NCI-H1694 (cell line): Measurements from ENCODE around the gene CHST11.
"Not testable (repeated sequence)": the region's sequence is repeated elsewhere in the genome, so short reads cannot be mapped to it uniquely, and the experiment has no call there.

Source experiments
- DNase-seq: peaks from one replicate; lab custom pipeline; 2025; lab: John Stamatoyannopoulos, UW

The CHST11 gene

DNA sequence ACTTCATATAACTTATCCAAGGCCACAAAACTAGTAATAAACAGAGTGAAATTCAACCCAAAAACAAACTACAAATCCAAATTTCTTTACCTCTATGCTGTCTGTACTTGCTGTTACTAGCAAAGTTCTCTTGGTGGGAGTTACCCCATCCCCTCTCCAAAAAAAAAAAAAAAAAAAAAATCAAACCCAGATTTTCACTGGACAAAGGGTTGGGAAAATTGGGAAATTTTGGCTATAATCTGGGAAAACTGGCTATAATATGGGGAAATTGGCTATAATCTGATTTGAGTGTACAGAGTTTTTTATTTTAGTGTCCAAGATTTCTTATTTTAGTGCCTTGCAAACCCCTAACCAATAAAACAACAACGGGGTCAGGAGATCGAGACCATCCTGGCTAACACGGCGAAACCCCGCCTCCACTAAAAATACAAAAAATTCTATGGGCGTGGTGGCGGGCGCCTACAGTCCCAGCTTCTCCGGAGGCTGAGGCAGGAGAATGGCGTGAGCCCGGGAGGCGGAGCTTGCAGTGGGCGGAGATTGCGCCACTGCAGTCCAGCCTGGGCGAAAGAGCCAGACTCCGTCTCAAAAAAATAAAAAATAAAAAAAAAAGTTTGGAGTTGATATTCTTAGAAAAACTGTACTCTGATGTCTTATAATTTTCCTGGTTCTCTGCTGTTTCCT, 148.4 kb downstream of the CHST11 start:
- no peak for DNase-seq

DNA sequence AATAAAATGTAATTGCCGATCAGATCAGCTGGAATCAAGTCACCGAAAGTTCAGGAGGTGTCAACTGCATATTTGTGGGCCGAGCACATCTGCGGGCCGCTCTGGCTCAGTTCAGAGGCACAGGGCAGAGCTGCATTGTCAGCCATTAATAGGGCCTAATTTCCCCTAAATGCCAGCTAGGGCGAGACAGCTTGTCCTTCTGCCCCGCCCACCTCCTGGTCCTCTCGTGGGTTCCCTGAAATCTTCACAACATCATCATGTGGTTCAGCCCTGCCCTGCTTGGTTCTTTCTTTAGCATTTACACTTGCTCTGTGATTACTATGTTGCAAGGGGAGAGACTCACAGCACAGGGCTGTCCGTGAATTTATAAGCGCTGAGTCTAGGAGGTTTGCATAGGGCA, 148.9 kb downstream of the CHST11 start:
- no peak for DNase-seq

DNA sequence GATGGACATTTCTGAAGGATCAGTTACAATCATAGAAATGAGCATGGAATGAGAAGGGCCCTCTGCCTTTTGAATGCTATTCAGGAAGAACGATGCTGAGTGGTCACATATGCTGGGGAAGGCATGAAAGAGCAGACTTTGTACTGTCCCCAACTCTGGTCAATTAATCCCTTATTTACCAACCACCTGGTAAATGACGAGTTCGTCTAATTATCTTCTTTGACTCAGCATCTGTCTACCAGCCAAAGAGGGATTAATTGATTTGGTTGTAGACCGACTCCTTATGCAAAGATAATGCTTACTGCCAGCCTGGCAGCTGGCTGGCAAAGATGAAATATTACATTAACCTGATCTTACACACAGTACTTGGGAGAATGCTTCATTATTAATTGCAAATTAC, 152.2 kb downstream of the CHST11 start:
- DNase-seq: no peak

DNA sequence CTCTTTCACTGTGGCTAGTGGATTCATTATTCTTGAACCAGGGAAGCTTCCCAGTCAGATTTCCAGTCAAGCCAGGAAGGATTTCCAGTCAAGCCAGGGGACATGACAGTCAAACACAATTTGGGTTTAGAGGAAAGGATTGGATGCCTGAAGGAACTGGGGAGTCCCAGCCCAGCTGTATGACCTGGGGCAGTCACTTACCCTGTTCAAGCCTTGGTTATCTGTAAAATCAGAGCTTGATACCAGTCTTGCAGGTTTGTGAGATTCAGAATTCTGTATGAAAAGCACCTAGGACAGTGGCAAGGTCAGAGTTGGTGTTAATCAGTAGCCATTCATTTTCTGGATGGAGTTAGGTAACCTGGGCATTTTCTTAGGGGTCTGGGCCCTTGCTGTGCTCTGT, 152.7 kb downstream of the CHST11 start:
- DNase-seq: no peak

DNA sequence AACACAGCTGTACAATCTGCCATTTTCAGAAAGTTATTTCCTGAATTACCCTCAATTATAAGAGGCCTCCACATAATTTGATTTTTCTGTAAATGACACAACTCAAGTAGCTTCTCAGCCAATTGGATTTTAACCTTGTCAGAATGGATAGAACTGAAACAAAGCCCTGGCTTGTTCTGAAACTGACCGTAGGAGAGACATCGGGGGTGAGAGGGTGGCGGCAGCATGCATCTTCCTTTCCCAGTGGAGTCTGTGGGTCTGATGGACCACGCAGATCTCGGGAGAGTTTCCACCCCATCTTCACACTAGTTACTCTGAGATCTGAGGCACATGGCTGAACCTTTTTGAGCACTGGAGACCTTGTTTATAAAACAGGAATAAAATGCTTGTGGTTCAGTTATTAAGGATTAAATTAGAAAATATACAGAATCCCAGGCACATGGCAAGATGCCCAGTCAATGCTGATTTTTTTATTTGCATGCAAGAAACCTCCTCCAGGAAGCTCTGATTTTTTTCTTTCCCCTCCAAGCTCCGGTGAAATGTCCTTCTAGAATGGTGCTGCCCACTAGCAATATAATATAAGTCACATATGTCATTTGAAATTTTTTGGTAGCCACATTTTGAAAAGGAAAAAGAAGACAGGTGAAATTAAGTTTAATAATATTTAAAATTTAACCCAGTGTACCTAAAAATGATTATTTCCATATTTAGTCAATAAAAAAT, 153.9 kb downstream of the CHST11 start:
- no peak for DNase-seq

DNA sequence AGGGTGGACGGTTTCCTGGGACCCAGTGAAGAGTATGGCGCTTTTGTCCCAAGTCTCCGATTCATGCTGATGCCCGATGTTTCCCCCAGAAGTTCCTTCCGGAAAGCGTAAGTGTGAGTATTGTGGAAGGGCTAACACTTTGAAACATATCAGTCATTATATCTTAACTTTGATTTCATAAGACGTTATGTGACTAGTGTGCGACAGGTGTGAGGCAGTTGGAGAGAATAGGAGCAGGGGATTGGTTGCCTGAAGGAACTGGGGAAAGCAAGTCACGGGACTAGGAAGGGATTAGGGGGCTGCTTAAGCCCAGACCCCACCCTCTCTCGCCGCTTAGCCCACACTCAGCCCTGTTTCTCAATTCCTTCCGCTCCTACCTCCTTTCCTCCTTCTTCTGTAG, 154.9 kb downstream of the CHST11 start:
- no peak for DNase-seq

DNA sequence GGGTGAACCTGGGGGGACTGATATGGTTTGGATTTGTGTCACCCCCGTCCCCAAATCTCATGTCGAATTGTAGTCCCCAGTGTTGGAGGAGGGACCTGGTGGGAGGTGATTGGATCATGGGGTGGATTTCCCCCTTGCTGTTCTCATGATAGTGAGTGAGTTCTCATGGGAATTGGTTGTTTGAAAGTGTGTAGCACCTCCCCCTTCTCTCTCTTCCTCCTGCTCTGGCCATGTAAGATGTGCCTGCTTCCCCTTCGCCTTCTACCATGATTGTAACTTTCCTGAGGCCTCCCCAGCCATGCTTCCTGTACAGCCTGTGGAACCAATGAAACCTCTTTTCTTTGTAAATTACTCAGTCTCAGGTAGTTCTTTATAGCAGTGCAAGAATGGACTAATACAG, 156.6 kb downstream of the CHST11 start:
- not testable (repeated sequence) for DNase-seq

DNA sequence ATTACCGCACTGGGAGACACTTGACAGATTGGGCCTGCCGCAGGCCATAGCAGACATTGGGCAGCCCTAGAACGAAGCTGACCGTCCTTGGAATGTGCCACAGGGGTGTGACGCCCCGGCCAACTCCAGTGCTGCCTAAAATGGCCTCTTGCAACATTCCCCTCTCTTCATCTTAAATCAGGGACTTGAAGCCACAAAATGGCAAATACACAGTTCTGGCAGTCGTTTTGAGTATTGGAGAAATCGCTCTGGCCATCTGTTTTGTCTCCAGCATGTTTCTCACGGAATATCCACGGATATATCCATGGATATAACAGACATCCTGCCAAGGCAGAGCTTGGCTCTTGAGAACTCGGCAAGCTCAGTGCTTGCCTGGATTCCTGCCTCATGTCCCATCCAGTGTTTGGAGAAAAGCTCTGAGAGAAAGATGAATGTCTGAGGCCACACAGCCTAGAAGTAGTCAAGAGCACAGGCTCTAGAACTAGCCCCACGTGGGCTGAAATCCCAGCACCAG, 158.4 kb downstream of the CHST11 start:
- DNase-seq: no peak

DNA sequence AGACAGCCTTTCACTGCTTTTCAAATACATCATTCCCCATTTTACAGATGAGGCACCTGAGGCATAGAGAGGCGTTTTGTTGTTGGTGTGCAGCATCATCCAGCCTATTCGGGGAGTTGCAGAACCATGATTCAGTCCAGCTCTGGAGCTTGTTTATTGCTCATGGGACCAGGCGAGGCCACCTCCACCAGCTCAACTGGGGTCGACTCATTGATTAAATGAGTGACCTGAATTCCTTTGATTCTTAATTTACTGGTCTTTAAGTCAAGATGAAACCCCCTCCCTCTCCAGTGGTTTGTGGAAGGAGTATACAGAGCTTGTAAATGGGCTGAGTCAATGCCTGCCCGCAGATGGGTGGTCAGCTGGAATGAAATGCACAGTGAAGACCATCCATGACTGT, 161.9 kb downstream of the CHST11 start:
- no peak for DNase-seq

DNA sequence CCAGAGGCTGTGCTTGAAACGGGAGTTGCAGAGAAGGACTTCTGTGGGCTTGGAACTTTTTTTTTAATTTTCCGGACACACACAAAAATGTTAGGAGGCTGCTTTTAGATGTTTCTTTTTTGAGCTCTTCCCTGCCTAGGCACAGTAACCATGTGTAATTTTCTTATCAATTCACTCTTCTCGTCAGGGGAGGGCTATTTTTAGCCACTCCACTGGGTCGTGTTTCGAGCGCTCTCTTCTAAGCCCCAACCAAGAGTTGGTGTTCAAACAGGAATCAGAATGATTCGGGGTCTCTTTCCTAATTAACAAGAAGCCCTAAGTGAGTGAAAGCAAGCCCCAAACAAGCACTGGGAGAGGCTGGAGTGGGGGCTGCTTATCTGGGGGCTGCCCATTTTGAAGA, 162.6 kb downstream of the CHST11 start:
- DNase-seq: no peak

DNA sequence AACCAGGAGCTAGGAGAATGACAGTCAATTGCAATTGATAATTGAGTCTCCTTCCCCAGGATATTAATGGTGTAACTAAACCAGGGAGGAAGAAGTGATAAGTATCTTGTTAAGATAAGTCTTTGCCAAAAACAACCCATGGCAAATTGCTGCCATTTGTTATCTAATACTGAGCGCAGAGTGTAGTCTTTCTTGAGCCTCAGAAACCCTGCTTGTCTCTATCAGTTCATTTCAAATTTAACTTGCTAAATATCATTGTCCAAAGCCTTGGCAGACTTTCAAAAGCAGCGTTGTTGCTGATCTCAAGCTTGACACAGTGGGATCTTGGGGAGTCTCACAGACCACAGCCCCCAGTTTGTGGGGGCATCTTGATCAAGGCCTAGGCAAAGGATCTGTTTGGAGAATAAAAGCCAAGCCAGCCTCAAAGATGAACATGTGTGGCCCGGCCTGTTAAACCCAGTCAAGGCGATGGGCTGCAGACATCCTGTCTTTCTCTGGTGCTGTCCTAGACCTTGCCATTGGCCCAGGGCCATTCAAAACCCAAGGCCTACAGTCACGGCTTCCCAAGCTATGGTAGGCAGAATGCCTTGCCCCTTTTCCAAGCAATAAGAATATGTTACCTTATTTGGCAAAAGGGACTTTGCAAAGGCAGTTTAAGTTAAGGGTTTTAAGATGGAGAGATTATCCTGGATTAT, 164.2 kb downstream of the CHST11 start:
- no peak for DNase-seq

DNA sequence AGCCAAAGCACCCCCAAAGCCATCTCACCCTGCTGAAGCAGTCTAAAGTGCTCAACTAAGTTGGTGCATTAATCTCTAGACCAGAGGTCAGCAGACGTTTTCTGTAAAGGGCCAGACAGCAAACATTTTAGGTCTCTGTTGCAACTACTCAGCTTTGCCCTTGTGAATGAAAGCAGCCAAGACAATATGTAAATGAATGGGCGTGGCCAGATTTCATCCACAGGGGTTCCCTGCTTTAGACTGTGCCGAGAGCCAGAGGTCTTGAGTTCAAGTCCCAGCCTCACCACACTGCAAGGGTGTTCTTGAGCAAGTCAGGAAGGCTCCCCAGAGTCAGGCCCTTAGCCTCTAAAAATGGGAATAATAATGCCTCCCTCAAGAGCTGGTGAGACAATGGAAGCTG, 166.2 kb downstream of the CHST11 start:
- no peak for DNase-seq

DNA sequence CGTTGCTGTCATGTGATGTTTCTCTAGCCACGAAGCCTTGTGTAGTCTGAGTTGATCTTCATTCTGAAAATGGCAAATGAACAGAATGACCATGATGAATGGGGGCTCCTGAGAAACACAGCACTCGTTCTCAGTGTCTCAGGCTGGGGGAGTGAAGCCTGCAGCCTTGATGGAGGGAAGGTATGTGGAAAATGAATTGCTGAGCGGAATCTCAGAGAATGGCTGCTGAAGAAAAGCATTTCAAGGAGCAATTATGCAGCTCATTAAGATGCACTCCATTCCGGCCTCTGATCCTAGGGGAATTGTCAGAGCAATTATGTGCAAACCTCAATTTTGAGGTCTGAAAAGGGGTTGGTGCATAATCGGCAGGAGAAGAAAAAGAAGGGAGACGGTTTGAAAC, 167.1 kb downstream of the CHST11 start:
- no peak for DNase-seq

DNA sequence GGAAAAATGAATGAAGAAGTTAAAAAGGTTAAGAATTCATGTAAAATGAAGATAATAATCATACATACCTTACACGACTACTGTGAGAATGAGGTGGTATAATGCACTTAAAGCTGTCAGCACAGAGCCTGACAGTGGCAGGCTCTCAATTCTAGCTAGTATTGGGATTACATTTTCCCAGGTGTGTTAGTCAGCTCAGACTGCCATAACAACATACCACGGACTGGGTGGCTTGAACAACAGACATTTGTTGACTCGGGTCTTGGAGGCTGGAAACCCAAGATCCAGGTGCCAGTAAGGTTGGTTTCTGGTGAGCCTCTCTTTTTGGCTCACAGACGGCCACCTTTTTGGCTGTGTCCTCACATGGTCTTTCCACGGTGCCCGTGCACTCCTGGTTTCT, 167.8 kb downstream of the CHST11 start:
- no peak for DNase-seq

DNA sequence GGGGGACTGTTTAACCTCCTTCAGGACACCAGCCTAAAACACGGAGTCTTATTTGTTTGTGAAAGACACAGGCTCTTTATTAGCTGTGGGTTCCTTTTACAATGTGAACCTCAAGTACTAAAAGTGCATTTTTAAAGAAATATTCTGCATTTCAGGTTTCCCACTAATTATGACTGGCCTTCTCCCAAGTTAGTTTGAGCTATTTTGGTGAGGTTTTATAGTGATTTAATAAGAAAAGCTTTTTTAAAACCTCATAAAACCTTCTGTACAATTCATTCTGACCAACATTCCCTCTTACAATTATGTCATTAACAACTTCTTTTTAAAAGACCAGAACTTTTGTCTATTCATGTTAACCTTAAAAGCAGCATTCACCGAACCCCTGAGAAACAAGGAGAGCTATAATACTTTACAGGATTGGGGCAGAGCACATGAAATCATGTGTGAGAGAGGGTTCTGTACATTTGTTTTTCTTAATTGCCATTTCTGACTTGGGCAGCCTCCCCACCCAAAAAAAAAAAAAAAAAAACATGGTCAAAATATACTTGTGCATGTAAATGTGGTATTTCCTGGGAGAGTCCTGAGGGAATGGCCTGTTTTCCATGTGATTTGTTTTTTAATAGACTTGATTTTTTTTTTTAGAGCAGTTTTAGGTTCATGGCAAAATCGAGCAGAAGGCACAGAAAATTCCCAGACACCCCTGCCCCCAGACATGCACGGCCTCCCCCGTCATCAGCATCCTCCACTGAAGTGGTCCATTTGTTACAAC, 169.5 kb downstream of the CHST11 start:
- DNase-seq: no peak

DNA sequence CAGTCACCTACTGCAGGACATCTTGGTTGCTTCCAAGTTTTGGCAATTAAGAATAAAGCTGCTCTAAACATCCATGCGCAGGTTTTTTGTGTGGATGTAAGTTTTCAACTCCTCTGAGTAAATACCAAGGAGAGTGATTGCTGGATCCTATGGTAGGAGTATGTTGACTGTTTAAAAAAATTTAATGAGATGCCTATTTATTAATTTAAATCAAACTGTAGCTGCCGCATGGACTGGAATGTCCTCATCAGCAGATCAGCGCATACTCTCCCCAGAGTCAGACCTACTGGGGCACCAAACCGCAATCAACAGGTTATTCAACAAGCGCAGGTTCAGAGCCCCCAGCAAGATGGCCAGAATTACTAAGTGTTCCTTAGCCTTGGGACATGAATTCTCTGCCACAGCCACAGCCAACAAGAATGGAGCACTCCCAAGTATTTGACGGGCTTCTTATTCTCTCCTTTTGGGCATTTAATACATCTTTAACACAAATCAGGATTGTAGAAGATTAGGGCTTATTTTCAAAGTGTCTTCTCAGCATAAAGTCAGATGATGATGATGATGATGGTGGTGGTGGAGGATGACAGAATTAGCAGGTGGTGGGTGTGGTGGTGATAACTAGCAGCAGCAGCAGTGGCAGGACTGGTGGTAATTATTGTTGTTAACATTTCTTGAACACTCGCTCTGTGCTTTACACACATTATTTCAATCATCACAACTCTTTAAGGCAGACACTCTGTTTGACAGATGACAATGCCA, 170.7 kb downstream of the CHST11 start:
- DNase-seq: no peak

DNA sequence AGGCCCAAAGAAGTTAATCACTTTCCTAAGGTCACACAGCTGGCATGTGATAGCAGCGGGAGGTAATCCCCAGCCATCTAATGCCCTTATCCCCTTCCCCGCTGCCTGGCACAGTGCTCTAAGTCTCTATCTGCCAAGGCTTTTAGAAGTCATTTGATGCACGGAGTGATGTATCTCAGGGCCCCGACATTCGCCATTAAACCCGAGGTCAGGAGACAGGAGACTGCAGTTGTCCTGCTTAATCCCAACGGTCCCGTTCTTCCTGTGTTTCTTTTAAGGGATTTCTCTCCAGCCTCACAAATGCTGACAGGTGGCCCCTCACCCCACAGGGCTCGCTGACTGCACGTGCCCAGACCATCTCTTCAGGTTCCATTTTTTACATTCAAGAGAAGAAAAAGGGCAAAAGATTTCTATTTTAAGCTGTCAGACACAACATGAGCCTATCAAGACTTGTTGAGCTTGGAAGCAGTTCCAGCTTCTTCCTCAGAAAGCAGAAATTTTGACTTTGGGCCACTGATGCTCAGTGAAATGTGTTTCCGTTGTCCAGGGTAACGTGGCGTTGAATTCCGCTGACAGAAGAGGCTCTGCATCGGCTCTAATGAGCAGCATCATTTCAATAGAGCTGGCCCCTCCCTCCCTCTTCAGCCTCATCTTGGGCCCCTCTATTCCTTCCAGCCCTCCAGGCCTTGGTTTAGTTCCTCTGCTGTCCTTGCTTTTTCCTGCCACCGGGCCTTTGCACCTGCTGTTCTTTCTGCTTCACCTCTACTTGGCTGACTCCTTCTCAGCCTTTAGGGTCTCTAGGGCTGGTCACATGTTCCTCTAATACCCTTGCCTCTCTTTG, 171.5 kb downstream of the CHST11 start:
- no peak for DNase-seq

DNA sequence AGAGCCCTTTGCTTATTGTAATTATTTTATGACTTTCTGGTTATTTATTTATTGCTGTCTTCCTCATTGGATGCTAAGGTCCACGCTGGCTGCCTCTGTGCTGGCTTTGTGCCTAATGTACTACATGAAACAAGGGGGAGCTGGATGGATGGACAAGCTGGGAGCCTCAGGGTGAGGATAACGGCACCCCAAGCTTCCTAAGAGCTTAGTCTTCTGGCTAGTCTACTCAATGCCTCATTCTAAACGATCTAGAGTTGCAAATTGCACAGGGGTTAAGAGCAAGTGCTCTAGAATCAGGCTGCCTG, 172.0 kb downstream of the CHST11 start:
- DNase-seq: no peak

DNA sequence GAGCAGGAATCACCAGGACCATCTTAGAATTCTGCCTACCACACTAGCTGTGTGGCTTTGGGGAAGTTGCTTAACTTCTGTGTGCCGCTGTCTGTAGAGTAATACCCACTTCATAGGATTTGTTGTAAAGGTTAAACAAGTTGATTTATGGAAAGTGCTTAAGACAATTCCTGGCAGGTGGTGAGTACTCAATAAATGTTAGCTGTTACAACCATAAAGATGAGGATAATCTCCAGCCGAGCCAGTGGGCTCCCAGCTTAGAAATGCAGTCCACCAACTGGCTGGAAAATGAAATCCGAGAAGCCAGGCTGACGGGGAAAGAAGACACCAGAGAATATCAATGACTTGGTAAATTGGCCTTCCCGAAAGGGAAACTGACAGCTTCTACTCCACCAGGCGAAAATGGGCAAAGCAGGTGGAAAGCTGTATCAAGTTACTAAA, 173.5 kb downstream of the CHST11 start:
- DNase-seq: no peak

DNA sequence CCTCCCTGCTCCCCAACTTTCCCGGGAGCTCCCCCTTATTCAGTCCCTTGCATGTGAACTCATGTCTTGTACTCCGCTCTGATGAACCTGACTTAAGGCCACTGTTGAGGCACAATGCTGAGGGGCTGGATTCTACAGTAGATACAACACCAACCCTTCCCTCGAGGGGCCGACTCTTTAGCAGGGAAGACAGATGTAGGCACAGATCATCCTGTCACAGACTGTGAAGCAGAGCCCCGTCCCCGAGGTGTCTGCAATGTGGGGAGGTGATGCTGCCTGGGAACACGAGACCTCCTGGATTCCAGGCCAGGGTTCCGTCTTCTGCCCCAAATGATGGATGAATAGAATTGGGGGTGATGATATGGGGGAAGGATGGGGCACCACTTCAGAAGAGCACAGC, 175.1 kb downstream of the CHST11 start:
- DNase-seq: no peak

DNA sequence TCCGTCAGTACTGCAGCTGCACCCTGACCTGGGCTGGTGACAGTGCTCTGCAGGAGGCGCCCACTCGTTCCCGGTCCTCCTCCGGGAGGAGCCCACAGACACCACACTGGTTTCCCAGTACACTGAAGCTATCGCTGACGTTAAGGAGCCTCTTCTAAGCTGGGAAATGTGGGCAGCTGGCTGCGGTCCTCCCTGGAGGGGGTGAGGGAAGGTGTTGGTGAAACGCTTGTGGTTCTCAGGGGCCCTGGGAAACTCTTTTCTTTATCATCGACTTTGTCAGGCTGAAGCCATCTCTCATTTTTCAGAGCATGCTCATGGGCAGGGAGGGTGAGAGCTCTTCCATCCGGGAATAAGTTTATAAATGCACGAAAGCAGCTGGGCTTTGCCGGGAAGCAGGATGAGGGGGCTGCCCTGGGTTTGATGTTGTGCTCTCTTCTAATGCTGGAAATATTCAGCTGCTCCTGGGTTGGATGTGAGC, 176.0 kb downstream of the CHST11 start:
- no peak for DNase-seq
